IMR-90 (cell line): ENCODE data around the gene DSCAML1. TPM values are rescaled to one million over a fixed set of nuclear protein-coding genes. Genes with fewer than 3 reads are reported as not detected.

Experiments used
- ATAC-seq: fragments of 200-7000 bp; cut with Tn5 transposase; 2 replicates; pipeline ENCODE4 v1.9.1; 2020; ENCODE audit warnings: low read depth, mild to moderate bottlenecking, moderate library complexity
- BruUV-seq: library from RNA; stranded (reverse); fragments of 400-500 nt; replicated peaks from 2 replicates; lab custom pipeline; 2021; lab: Mats Ljungman, UMichigan
- CTCF ChIA-PET: fragments of 300-600 bp; formaldehyde crosslinking; extraction: SDS; loops from one replicate; lab custom pipeline; 2021; ENCODE audit warnings: antibody characterized with exemption; lab: Yijun Ruan, JAX
- POLR2A ChIA-PET: fragments of 300-600 bp; sonication (Branson Sonifier 250); formaldehyde crosslinking; loops from one replicate; lab custom pipeline; 2022; ENCODE audit warnings: antibody characterized with exemption; ENCODE audit not compliant: unreplicated experiment; lab: Charles Lee
- DNase-seq: peaks from one replicate; pipeline ENCODE4 v3.0.0; 2013
- H2AFZ ChIP-seq: replicated peaks from 2 replicates; pipeline ENCODE3; 2013; ENCODE audit warnings: low read length, mild to moderate bottlenecking; ENCODE audit not compliant: poor library complexity
- H2AK5ac ChIP-seq: 2 replicates; pipeline ENCODE4 v1.6.1; 2013; ENCODE audit warnings: low read depth, low read length, inconsistent platforms
- H2AK9ac ChIP-seq: replicated peaks from 2 replicates; pipeline ENCODE3; 2013; ENCODE audit warnings: mild to moderate bottlenecking, low read depth, low read length, moderate library complexity; ENCODE audit not compliant: poor library complexity
- H2BK120ac ChIP-seq: 2 replicates; pipeline ENCODE4 v1.6.1; 2013; ENCODE audit warnings: low read depth, low read length, inconsistent platforms
- H2BK15ac ChIP-seq: 3 replicates; pipeline ENCODE4 v1.6.1; 2013; ENCODE audit warnings: low read depth, low read length, inconsistent platforms
- H2BK20ac ChIP-seq: 2 replicates; pipeline ENCODE4 v1.6.1; 2013; ENCODE audit warnings: low read depth, mild to moderate bottlenecking, inconsistent platforms, low read length, moderate library complexity
- H2BK5ac ChIP-seq: 2 replicates; pipeline ENCODE4 v1.6.1; 2013; ENCODE audit warnings: mild to moderate bottlenecking, low read depth, low read length, inconsistent platforms; ENCODE audit not compliant: poor library complexity, severe bottlenecking
- H3K14ac ChIP-seq: replicated peaks from 2 replicates; pipeline ENCODE4 v1.6.1; 2013; ENCODE audit warnings: low read depth, low read length, inconsistent platforms
- H3K18ac ChIP-seq: 2 replicates; pipeline ENCODE4 v1.6.1; 2013; ENCODE audit warnings: low read depth, low read length, control low read depth
- H3K23ac ChIP-seq: 2 replicates; pipeline ENCODE4 v1.6.1; 2013; ENCODE audit warnings: low read depth, low read length, inconsistent platforms
- H3K27ac ChIP-seq: 2 replicates; pipeline ENCODE4 v1.5.1; 2013; ENCODE audit warnings: mild to moderate bottlenecking, control low read depth, low read length; ENCODE audit not compliant: insufficient read depth
- H3K27me3 ChIP-seq: 2 replicates; pipeline ENCODE4 v1.6.1; 2013; ENCODE audit warnings: low read length; ENCODE audit not compliant: control insufficient read depth, insufficient read depth
- H3K36me3 ChIP-seq: 2 replicates; pipeline ENCODE4 v1.6.1; 2013; ENCODE audit warnings: low read length, mixed read lengths; ENCODE audit not compliant: control insufficient read depth, insufficient read depth
- H3K4ac ChIP-seq: 2 replicates; pipeline ENCODE4 v1.6.1; 2013; ENCODE audit warnings: low read depth, low read length, inconsistent platforms
- H3K4me1 ChIP-seq: 2 replicates; pipeline ENCODE4 v1.6.1; 2013; ENCODE audit warnings: low read length, mixed read lengths; ENCODE audit not compliant: control insufficient read depth, insufficient read depth
- H3K4me2 ChIP-seq: 2 replicates; pipeline ENCODE4 v1.6.1; 2013; ENCODE audit warnings: low read depth, mild to moderate bottlenecking, control low read depth, low read length, moderate library complexity
- H3K4me3 ChIP-seq: 2 replicates; pipeline ENCODE4 v1.5.1; 2013; ENCODE audit warnings: low read depth, mild to moderate bottlenecking, control low read depth, low read length, moderate library complexity; ENCODE audit not compliant: insufficient read depth
- H3K56ac ChIP-seq: 2 replicates; pipeline ENCODE4 v1.6.1; 2013; ENCODE audit warnings: low read length, inconsistent platforms; ENCODE audit not compliant: insufficient read depth; ENCODE audit errors: extremely low read depth
- H3K79me1 ChIP-seq, 2 experiments: 2 replicates each; pipeline ENCODE4 v1.6.1; 2013; ENCODE audit warnings: low read length in 2 of 2, inconsistent platforms in 1 of 2, low read depth in 1 of 2
- H3K9ac ChIP-seq: 2 replicates; pipeline ENCODE4 v1.6.1; 2013; ENCODE audit warnings: low read depth, low read length, control low read depth
- H3K9me1 ChIP-seq: 2 replicates; pipeline ENCODE4 v1.6.1; 2013; ENCODE audit warnings: low read length, inconsistent platforms; ENCODE audit not compliant: insufficient read depth
- H3K9me3 ChIP-seq: 2 replicates; pipeline ENCODE4 v1.6.1; 2013; ENCODE audit warnings: low read length; ENCODE audit not compliant: control insufficient read depth, insufficient read depth
- H4K20me1 ChIP-seq: 2 replicates; pipeline ENCODE4 v1.6.1; 2013; ENCODE audit warnings: low read length, inconsistent platforms; ENCODE audit not compliant: insufficient read depth
- H4K5ac ChIP-seq: 2 replicates; pipeline ENCODE4 v1.6.1; 2013; ENCODE audit warnings: mild to moderate bottlenecking, low read depth, low read length, control low read depth
- H4K8ac ChIP-seq, 2 experiments: 2 replicates each; pipeline ENCODE4 v1.6.1; 2013; ENCODE audit warnings: low read depth in 2 of 2, low read length in 2 of 2, control low read depth in 1 of 2, inconsistent platforms in 1 of 2
- H4K91ac ChIP-seq: 2 replicates; pipeline ENCODE4 v1.6.1; 2013; ENCODE audit warnings: low read depth, low read length, inconsistent platforms; ENCODE audit not compliant: insufficient read depth
- NFE2L2 ChIP-seq: fragments of 150-350 bp; IDR thresholded peaks from 2 replicates; pipeline ENCODE4 v1.6.1; 2016; ENCODE audit warnings: low read depth, mild to moderate bottlenecking, low read length
- POLR2A ChIP-seq: IDR thresholded peaks from 2 replicates; pipeline ENCODE4 v1.6.1; 2012; ENCODE audit warnings: mild to moderate bottlenecking, low read depth, low read length
- RCOR1 ChIP-seq: IDR thresholded peaks from 2 replicates; pipeline ENCODE4 v1.6.1; 2012; ENCODE audit warnings: mild to moderate bottlenecking, low read length, improper control_type of control experiment; ENCODE audit not compliant: insufficient replicate concordance
- WGBS, 2 experiments: methylation state at CpG; one replicate each; pipeline versions ENCODE4 v1.1.5 to v1.1.7; 2013; ENCODE audit warnings: missing lambda C conversion rate in 2 of 2; ENCODE audit not compliant: insufficient read length in 1 of 2; ENCODE audit errors: extremely low coverage in 2 of 2; 5-methylcytosine and 5-hydroxymethylcytosine counted together
- dilution Hi-C: fragments of 300-500 bp; cut with HindIII; formaldehyde crosslinking; loops from one replicate; pipeline ENCODE4 v1.14.3; 2018; ENCODE audit warnings: low sequenced_read_pairs; ENCODE audit not compliant: unreplicated experiment
- in situ Hi-C: fragments of 300-500 bp; cut with MboI; formaldehyde crosslinking; loops from 3 replicates; pipeline ENCODE4 v1.14.3; 2019; ENCODE audit warnings: low sequenced_read_pairs, inconsistent platforms, mixed read lengths
- intact Hi-C: fragments of 100-400 bp; cut with micrococcal nuclease; formaldehyde crosslinking; loops from 2 replicates; pipeline ENCODE4 v1.10.0; 2022
- polyA plus RNA-seq, 3 experiments: library from polyadenylated mRNA; depleted of rRNA; stranded (reverse); fragments of >200 nt; gene quantifications; 2 replicates each; pipeline ENCODE4 v1.2.3, GENCODE V29; 2012; ENCODE audit warnings: low replicate concordance in 1 of 3
- total RNA-seq: library from RNA; depleted of rRNA; stranded (reverse); fragments of >200 nt; gene quantifications from 2 replicates; pipeline ENCODE4 v1.2.3, GENCODE V29; 2012

Gene DSCAML1
- total and polyA plus RNA-seq, 2 of the 4 experiments (the other 2 are of a cell fraction), result not detected

DNA sequence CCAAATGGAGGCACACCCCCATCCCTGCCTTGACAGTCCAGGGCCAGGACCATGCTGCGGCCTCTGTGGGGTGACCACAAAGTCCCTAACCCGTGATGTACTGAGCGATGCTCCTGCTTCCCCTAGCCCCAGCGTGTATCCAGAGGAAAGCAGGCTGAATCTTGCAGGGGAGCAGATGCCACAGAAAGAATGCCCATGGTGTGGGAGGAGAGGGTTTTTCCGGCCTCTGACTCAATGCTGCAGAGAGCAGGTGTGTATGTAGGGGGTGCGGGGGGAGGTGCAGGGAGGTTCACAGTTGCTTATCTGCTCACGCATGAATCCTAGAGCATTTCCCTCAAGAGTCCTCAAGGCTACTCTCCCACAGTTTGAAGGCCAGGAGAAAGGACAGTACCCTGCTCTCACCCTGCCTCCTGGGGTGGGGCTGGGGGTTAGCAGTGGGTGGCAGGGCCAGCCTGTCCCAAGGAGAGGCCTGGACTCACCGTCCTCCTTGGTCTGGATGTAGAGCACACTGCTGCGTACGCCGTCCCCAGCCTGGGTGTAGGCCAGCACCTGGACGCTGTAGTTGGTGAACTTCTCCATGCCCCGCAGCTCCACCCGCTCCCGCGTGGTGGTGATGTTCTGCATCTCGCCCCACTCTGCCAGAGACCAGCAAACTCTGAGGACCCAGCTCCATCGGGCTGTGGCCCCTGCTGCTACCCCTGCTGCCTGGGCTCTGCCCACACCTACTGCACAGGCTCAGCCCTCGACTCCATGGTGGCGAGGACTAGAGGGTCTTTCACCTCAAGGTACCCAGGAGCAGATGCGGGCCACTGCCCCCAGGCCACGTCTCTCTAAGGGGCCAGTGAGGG is 338.5 kb downstream of the DSCAML1 start (continued):
- TF ChIP-seq POLR2A, result no peak

DNA sequence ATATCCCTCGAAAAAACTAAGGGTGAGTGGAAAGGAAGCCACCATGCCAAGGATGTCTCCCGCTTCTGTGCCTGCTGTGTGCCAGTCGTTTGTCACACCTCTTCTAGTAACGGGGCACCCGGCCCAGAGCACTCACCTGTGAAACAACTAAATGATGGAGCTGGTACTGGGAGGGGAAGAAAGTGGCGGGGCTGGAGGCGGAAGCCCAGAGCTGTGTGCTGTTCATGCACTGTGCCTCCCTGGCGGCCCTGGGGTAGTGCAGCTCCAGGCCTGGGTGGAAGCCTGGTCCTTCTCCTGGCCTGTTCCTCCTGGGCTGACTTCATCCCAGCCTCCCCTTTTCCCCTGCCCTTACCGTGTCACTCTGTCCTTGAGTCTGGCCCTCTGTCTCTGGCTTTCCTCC is 339.2 kb downstream of the DSCAML1 start:
- in situ Hi-C loops, result no loop called here
- TF ChIP-seq NFE2L2 (no peak), RCOR1 (no peak)
- no peaks in the 10 kb centered on the region for H3K36me3 ChIP-seq
- intact Hi-C loops, result no loop called here
- H3K4me3 ChIP-seq, result no peak overlapping the region
- no peak overlapping the region for H3K14ac ChIP-seq
- no CpG with 5 or more reads among the region's 9 CpGs for WGBS, 2 experiments
- no peak overlapping the region for H3K4ac ChIP-seq
- H3K9me3 ChIP-seq, result no peaks in the 10 kb centered on the region; the same call in 1 of the 2 replicates
- no peak overlapping the region for H3K56ac ChIP-seq
- no peak for DNase-seq
- no peaks in the 10 kb centered on the region for H3K79me1 ChIP-seq
- POLR2A ChIA-PET, result no interaction called here
- dilution Hi-C loops, result no loop called here
- no TSS peak for BruUV-seq
- H2AK9ac ChIP-seq, result no peak overlapping the region
- H3K9ac ChIP-seq, result no peak overlapping the region
- H4K8ac ChIP-seq, result no peak overlapping the region
- CTCF ChIA-PET, result no interaction called here
- ATAC-seq, result no peak
- H3K27ac ChIP-seq, result no peak overlapping the region
- no peaks in the 10 kb centered on the region for H3K4me1 ChIP-seq
- no peak overlapping the region for H2BK120ac ChIP-seq
- no peak overlapping the region for H2BK20ac ChIP-seq
- no peak overlapping the region for H2BK15ac ChIP-seq
- no peak overlapping the region for H4K91ac ChIP-seq
- no peak overlapping the region for H2BK5ac ChIP-seq
- H2AK5ac ChIP-seq, result no peak overlapping the region
- no peak overlapping the region for H4K5ac ChIP-seq
- H3K9me1 ChIP-seq, result no peaks in the 10 kb centered on the region
- no peak overlapping the region for H3K23ac ChIP-seq
- H3K18ac ChIP-seq, result no peak overlapping the region
- H3K27me3 ChIP-seq, result peaks cover 14% of the 10 kb centered on the region
- no peak overlapping the region for H3K4me2 ChIP-seq
- H4K20me1 ChIP-seq, result no peaks in the 10 kb centered on the region
- H2AFZ ChIP-seq, result peak overlapping the region; percentile 14
